IMR-90 (cell line): ENCODE measurements around the gene TMEM117.

Experiments used
- CEBPB ChIP-seq: IDR thresholded peaks from 2 replicates; pipeline ENCODE4 v1.6.1; 2012; ENCODE audit warnings: low read depth, low read length, improper control_type of control experiment
- CHD1 ChIP-seq: IDR thresholded peaks from 2 replicates; pipeline ENCODE4 v1.6.1; 2012; ENCODE audit warnings: low read depth, low read length, improper control_type of control experiment
- CTCF ChIP-seq: conservative IDR thresholded peaks from 2 replicates; pipeline ENCODE4 v1.5.1; 2012; ENCODE audit warnings: mild to moderate bottlenecking, low read depth, low read length, improper control_type of control experiment
- MXI1 ChIP-seq: IDR thresholded peaks from 2 replicates; pipeline ENCODE4 v1.6.1; 2012; ENCODE audit warnings: low read depth, mild to moderate bottlenecking, low read length, moderate library complexity, borderline replicate concordance
- POLR2A ChIP-seq: IDR thresholded peaks from 2 replicates; pipeline ENCODE4 v1.6.1; 2012; ENCODE audit warnings: mild to moderate bottlenecking, low read depth, low read length
- RAD21 ChIP-seq: IDR thresholded peaks from 2 replicates; pipeline ENCODE4 v1.6.1; 2012; ENCODE audit warnings: low read length, improper control_type of control experiment
- RCOR1 ChIP-seq: IDR thresholded peaks from 2 replicates; pipeline ENCODE4 v1.6.1; 2012; ENCODE audit warnings: mild to moderate bottlenecking, low read length, improper control_type of control experiment; ENCODE audit not compliant: insufficient replicate concordance
- RFX5 ChIP-seq: IDR thresholded peaks from 2 replicates; pipeline ENCODE4 v1.8.0; 2012; ENCODE audit warnings: low read depth, mild to moderate bottlenecking, low read length, moderate library complexity
- SMC3 ChIP-seq: fragments of 150-350 bp; IDR thresholded peaks from 2 replicates; pipeline ENCODE4 v1.6.1; 2016; ENCODE audit warnings: low read depth, mild to moderate bottlenecking, antibody characterized with exemption, low read length, moderate library complexity

- TF ChIP-seq CHD1, result no peak
- no peak for TF ChIP-seq RAD21
- no peak for TF ChIP-seq CTCF
- no peak for TF ChIP-seq POLR2A
- no peak for TF ChIP-seq CEBPB
- TF ChIP-seq SMC3, result no peak
- no peak for TF ChIP-seq RCOR1
- TF ChIP-seq MXI1, result no peak
- no peak for TF ChIP-seq RFX5
These were observed 264.4 kb downstream of the TMEM117 start for GRCh38 chr12:44100264-44100663.
